GM11168 (cell line): Measurements from ENCODE around the gene RAD51B.

ENCODE experiments used
- in situ Hi-C: fragments of 300-500 bp; cut with MboI; formaldehyde crosslinking; loops from one replicate; pipeline ENCODE4 v1.12.0; 2022; ENCODE audit warnings: low sequenced_read_pairs; ENCODE audit not compliant: unreplicated experiment

The RAD51B gene

GRCh38 chr14:68236582-68237458 is 417.2 kb downstream of the RAD51B start:
- in situ Hi-C loops, result no loop called here

- in situ Hi-C loops, result no loop called here
Observed at GRCh38 chr14:68238551-68238950, 419.0 kb downstream of the RAD51B start.

- in situ Hi-C loops, result no loop called here
Observed at GRCh38 chr14:68238976-68239375, 419.4 kb downstream of the RAD51B start.

GRCh38 chr14:68239988-68240771 is 420.6 kb downstream of the RAD51B start:
- in situ Hi-C loops, result loop anchor here (5.0 kb wide), 1 partner anchor 288 kb away; no protein-coding TSS in a partner anchor

GRCh38 chr14:68241862-68242487 is 422.4 kb downstream of the RAD51B start:
- in situ Hi-C loops, result loop anchor here (5.0 kb wide), 1 partner anchor 290 kb away; no protein-coding TSS in a partner anchor

GRCh38 chr14:68243450-68244010 is 424.0 kb downstream of the RAD51B start:
- in situ Hi-C loops, result loop anchor here (5.0 kb wide), 1 partner anchor 291 kb away; no protein-coding TSS in a partner anchor

GRCh38 chr14:68244262-68244980 is 424.8 kb downstream of the RAD51B start:
- in situ Hi-C loops, result loop anchor here (5.0 kb wide), 1 partner anchor 292 kb away; no protein-coding TSS in a partner anchor

GRCh38 chr14:68245146-68246073 is 425.8 kb downstream of the RAD51B start:
- in situ Hi-C loops, result loop anchor here (5.0 kb wide), 1 partner anchor 572 kb away; no protein-coding TSS in a partner anchor

- in situ Hi-C loops, result loop anchor here (5.0 kb wide), 1 partner anchor 571 kb away; no protein-coding TSS in a partner anchor
Observed at GRCh38 chr14:68246074-68246785, 426.7 kb downstream of the RAD51B start.

- in situ Hi-C loops, result loop anchor here (5.0 kb wide), 1 partner anchor 571 kb away; no protein-coding TSS in a partner anchor
Observed at GRCh38 chr14:68246786-68247105, 427.2 kb downstream of the RAD51B start.

GRCh38 chr14:68247274-68247673 is 427.7 kb downstream of the RAD51B start:
- in situ Hi-C loops, result loop anchor here (5.0 kb wide), 1 partner anchor 570 kb away; no protein-coding TSS in a partner anchor

GRCh38 chr14:68247676-68248268 is 428.2 kb downstream of the RAD51B start:
- in situ Hi-C loops, result loop anchor here (5.0 kb wide), 1 partner anchor 570 kb away; no protein-coding TSS in a partner anchor

- in situ Hi-C loops, result loop anchor here (5.0 kb wide), 1 partner anchor 569 kb away; no protein-coding TSS in a partner anchor
Observed at GRCh38 chr14:68248481-68249255, 429.1 kb downstream of the RAD51B start.

- in situ Hi-C loops, result loop anchor here (5.0 kb wide), 1 partner anchor 567 kb away; no protein-coding TSS in a partner anchor
Observed at GRCh38 chr14:68249661-68250451, 430.3 kb downstream of the RAD51B start.

GRCh38 chr14:68250927-68251768 is 431.6 kb downstream of the RAD51B start:
- in situ Hi-C loops, result no loop called here
